ENCODE data around the gene VAMP8.

The VAMP8 gene

GRCh38 chr2:85598594-85599340 is 21.4 kb downstream of the VAMP8 start:
- ChIA-PET CTCF (no interaction called here), POLR2A (interaction anchor here (0.8 to 1.5 kb wide), 2 partner anchors 13 to 38 kb away, joined by 3 read pairs; partner anchors contain the start of gene C2orf68)
- TF ChIP-seq ZNF384 (IDR thresholded peaks at IDR 0.05) = no peak
- TF ChIP-seq BHLHE40 (IDR thresholded peaks at IDR 0.05; ENCODE audit: borderline replicate concordance) = no peak
- TF ChIP-seq ELF4 (IDR thresholded peaks at IDR 0.05) = no peak
- no peak for TF ChIP-seq FOXM1 (IDR thresholded peaks at IDR 0.05; ENCODE audit: borderline replicate concordance)
- no peak for TF ChIP-seq HDGF (IDR thresholded peaks at IDR 0.05; ENCODE audit: borderline replicate concordance)
- TF ChIP-seq SUZ12 (IDR thresholded peaks at IDR 0.05) = no peak
- no peak for TF ChIP-seq PKNOX1 (IDR thresholded peaks at IDR 0.05)
- TF ChIP-seq LEF1 (IDR thresholded peaks at IDR 0.05; ENCODE audit: borderline replicate concordance) = no peak
- no peak for TF ChIP-seq CTBP1 (IDR thresholded peaks at IDR 0.05; ENCODE audit: borderline replicate concordance)
- TF ChIP-seq FOXA1 (IDR thresholded peaks at IDR 0.05) = no peak
- no peak for TF ChIP-seq FOXK2 (IDR thresholded peaks at IDR 0.05)
- no peak for TF ChIP-seq TARDBP (IDR thresholded peaks at IDR 0.05)
- TF ChIP-seq SP1 (IDR thresholded peaks at IDR 0.05) = no peak
- TF ChIP-seq L3MBTL2 (conservative IDR thresholded peaks at IDR 0.05) = no peak
- TF ChIP-seq NFRKB (IDR thresholded peaks at IDR 0.05) = no peak
- TF ChIP-seq ARNT (IDR thresholded peaks at IDR 0.05) = no peak
- no peak for DNase-seq (ENCODE audit: extremely low spot score)

GRCh38 chr2:85599468-85600234 is 22.3 kb downstream of the VAMP8 start:
- TF ChIP-seq TARDBP (IDR thresholded peaks at IDR 0.05) = no peak
- no peak for TF ChIP-seq FOXA1 (IDR thresholded peaks at IDR 0.05)
- no peak for TF ChIP-seq LEF1 (IDR thresholded peaks at IDR 0.05; ENCODE audit: borderline replicate concordance)
- TF ChIP-seq SP1 (IDR thresholded peaks at IDR 0.05) = no peak
- no peak for TF ChIP-seq NFRKB (IDR thresholded peaks at IDR 0.05)
- no peak for TF ChIP-seq CTBP1 (IDR thresholded peaks at IDR 0.05; ENCODE audit: borderline replicate concordance)
- TF ChIP-seq HDGF (IDR thresholded peaks at IDR 0.05; ENCODE audit: borderline replicate concordance) = no peak
- no peak for TF ChIP-seq L3MBTL2 (conservative IDR thresholded peaks at IDR 0.05)
- TF ChIP-seq ZNF384 (IDR thresholded peaks at IDR 0.05) = no peak
- no peak for TF ChIP-seq PKNOX1 (IDR thresholded peaks at IDR 0.05)
- no peak for TF ChIP-seq BHLHE40 (IDR thresholded peaks at IDR 0.05; ENCODE audit: borderline replicate concordance)
- no peak for TF ChIP-seq FOXK2 (IDR thresholded peaks at IDR 0.05)
- TF ChIP-seq ARNT (IDR thresholded peaks at IDR 0.05) = no peak
- no peak for TF ChIP-seq FOXM1 (IDR thresholded peaks at IDR 0.05; ENCODE audit: borderline replicate concordance)
- no peak for TF ChIP-seq ELF4 (IDR thresholded peaks at IDR 0.05)
- TF ChIP-seq SUZ12 (IDR thresholded peaks at IDR 0.05) = no peak
- ChIA-PET POLR2A (interaction anchor here (0.7 to 3.5 kb wide), 6 partner anchors 12 to 38 kb away, joined by 3 to 22 read pairs (median 3); partner anchors contain the start of genes C2orf68, USP39 and VAMP8), CTCF (interaction anchor here (1.0 kb wide), 1 partner anchor 21 kb away, joined by 3 read pairs; no protein-coding TSS in a partner anchor)
- DNase-seq (ENCODE audit: extremely low spot score) = no peak

GRCh38 chr2:85600235-85600575 is 22.8 kb downstream of the VAMP8 start:
- TF ChIP-seq FOXK2 (IDR thresholded peaks at IDR 0.05) (no peak), SP1 (IDR thresholded peaks at IDR 0.05) (no peak), ZNF384 (IDR thresholded peaks at IDR 0.05) (no peak), HDGF (IDR thresholded peaks at IDR 0.05; ENCODE audit: borderline replicate concordance) (no peak), ELF4 (IDR thresholded peaks at IDR 0.05) (no peak), CTBP1 (IDR thresholded peaks at IDR 0.05; ENCODE audit: borderline replicate concordance) (no peak), LEF1 (IDR thresholded peaks at IDR 0.05; ENCODE audit: borderline replicate concordance) (no peak), PKNOX1 (IDR thresholded peaks at IDR 0.05) (no peak), NFRKB (IDR thresholded peaks at IDR 0.05) (no peak), SUZ12 (IDR thresholded peaks at IDR 0.05) (no peak), TARDBP (IDR thresholded peaks at IDR 0.05) (no peak), ARNT (IDR thresholded peaks at IDR 0.05) (no peak), BHLHE40 (IDR thresholded peaks at IDR 0.05; ENCODE audit: borderline replicate concordance) (no peak), FOXA1 (IDR thresholded peaks at IDR 0.05) (no peak), L3MBTL2 (conservative IDR thresholded peaks at IDR 0.05) (no peak), FOXM1 (IDR thresholded peaks at IDR 0.05; ENCODE audit: borderline replicate concordance) (no peak)
- DNase-seq (ENCODE audit: extremely low spot score) = no peak
- CTCF ChIA-PET = interaction anchor here (1.0 kb wide), 1 partner anchor 21 kb away, joined by 3 read pairs; no protein-coding TSS in a partner anchor
- POLR2A ChIA-PET = interaction anchor here (0.7 to 3.5 kb wide), 6 partner anchors 11 to 37 kb away, joined by 3 to 22 read pairs (median 3); partner anchors contain the start of genes C2orf68, USP39 and VAMP8

- CTCF ChIA-PET = no interaction called here
- POLR2A ChIA-PET = interaction anchor here (0.8 to 3.5 kb wide), 6 partner anchors 10 to 62 kb away, joined by 3 to 22 read pairs (median 4); partner anchors contain the start of genes C2orf68, MAT2A, USP39 and VAMP8
Measured at GRCh38 chr2:85600951-85601770, 23.8 kb downstream of the VAMP8 start.

More at GRCh38 chr2:85600951-85601770, 23.8 kb downstream of the VAMP8 start:
- TF ChIP-seq CTBP1 (IDR thresholded peaks at IDR 0.05; ENCODE audit: borderline replicate concordance) = no peak
- no peak for TF ChIP-seq SP1 (IDR thresholded peaks at IDR 0.05)
- no peak for TF ChIP-seq NFRKB (IDR thresholded peaks at IDR 0.05)
- no peak for TF ChIP-seq BHLHE40 (IDR thresholded peaks at IDR 0.05; ENCODE audit: borderline replicate concordance)
- no peak for TF ChIP-seq HDGF (IDR thresholded peaks at IDR 0.05; ENCODE audit: borderline replicate concordance)
- no peak for TF ChIP-seq ARNT (IDR thresholded peaks at IDR 0.05)
- TF ChIP-seq LEF1 (IDR thresholded peaks at IDR 0.05; ENCODE audit: borderline replicate concordance) = no peak
- no peak for TF ChIP-seq FOXK2 (IDR thresholded peaks at IDR 0.05)
- no peak for TF ChIP-seq SUZ12 (IDR thresholded peaks at IDR 0.05)
- no peak for TF ChIP-seq L3MBTL2 (conservative IDR thresholded peaks at IDR 0.05)
- TF ChIP-seq ZNF384 (IDR thresholded peaks at IDR 0.05) = no peak
- no peak for DNase-seq (ENCODE audit: extremely low spot score)
